Stimulated activated CD8-positive, alpha-beta memory T cell treated with anti-CD3 and anti-CD28 coated beads, Interleukin-4, amount 100 ng/mL, for 48 hours (primary cell): ENCODE measurements around the gene GFRA1.

Experiments
- DNase-seq: peaks from one replicate; pipeline ENCODE4 v3.0.0-alpha.2; 2020

GFRA1 gene, protein sequence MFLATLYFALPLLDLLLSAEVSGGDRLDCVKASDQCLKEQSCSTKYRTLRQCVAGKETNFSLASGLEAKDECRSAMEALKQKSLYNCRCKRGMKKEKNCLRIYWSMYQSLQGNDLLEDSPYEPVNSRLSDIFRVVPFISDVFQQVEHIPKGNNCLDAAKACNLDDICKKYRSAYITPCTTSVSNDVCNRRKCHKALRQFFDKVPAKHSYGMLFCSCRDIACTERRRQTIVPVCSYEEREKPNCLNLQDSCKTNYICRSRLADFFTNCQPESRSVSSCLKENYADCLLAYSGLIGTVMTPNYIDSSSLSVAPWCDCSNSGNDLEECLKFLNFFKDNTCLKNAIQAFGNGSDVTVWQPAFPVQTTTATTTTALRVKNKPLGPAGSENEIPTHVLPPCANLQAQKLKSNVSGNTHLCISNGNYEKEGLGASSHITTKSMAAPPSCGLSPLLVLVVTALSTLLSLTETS

DNA sequence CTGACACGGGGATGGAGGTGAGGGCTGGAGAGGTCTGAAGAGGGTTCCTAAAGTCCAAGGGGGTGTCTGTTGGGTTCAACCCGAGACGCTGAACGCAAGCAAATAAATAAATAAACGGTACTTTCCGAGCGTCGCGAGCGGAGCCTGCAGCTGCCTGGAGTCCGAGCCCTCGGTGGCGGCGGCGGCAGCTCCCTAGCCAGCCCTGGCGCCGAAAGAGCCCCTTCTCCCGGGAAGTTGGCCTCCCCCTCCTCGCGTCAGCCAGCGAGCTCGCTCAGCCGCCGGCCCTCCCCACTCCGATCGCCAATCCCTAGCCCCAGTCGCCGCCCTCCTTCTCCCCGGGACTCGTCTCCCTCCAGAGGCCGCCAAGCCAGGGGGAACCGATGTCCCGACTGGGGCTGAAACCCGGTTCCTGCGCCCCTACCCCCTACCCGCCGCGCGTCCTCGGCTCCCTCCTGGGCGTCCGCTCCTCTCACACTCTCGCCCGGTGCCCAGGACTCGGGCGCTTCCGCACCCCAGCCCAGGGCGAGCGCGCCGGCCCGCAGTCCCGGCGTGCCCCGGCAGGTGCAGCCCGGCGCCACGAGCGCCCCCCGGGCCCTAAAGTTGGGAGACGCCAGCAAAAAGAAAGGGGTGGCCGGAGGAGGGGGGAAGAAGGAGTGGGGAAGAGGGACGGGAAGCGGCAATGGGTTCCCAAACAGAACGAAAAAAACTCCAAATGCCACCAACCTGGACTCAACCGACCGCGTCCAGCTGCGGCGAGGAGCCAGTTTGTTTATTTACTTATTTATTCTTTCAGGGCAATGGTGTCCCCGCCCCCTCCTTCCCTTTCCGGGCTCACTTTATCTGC lies at the start of gene GFRA1:
Gene GFRA1 (minus strand): TSS at position 767 of the 844 bp plus-strand sequence. CDS start 1,177 bp downstream, outside the sequence.
- no peak for DNase-seq

GRCh38 chr10:116316503-116316902 lies 43.5 kb upstream of the GFRA1 start:
- no peak for DNase-seq

GRCh38 chr10:116312548-116312947 lies 39.5 kb upstream of the GFRA1 start:
- no peak for DNase-seq

GRCh38 chr10:116311706-116312490 lies 38.9 kb upstream of the GFRA1 start:
- DNase-seq = no peak

DNA sequence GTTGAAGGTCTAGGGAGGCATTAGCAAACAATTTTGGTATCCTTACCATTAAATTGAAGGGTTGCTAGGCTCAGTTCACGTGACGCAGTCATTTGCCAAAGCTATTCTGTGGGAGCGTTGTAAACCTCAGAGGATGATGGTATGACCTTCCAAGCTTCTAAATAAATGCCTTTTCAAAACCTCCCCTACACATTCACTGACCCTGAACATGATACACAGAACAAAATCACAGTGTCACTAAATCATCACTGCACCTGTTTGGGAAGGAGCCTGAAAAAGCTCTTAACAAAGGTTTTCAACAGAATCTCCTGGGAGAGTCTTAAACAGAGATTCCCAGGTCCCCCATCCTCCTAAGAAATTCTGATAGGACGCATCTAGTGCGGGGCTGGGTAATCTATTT lies 38.0 kb upstream of the GFRA1 start:
- no peak for DNase-seq

GRCh38 chr10:116307455-116307854 lies 34.4 kb upstream of the GFRA1 start:
- DNase-seq = no peak

DNA sequence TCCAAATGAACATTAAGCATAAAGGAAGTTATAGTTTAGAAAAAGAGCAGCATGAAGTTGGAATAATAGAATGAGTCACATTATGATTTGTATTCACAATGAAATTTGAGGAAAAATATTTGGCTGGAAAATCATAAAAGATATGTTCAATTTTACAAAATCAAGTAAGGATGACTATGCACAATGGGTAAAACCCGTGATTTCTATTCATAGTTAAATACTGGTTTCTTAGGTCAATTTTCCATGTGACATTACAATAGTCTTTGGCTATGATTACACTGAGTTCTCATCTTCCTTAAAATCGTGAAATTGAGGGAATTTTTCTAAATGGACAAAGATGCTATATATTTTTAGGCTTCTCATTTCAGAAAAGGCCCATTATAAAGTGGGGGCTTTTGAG lies 33.8 kb upstream of the GFRA1 start:
- DNase-seq = no peak

GRCh38 chr10:116304923-116305322 lies 31.9 kb upstream of the GFRA1 start:
- DNase-seq = no peak

- DNase-seq = no peak
These were observed 27.5 kb upstream of the GFRA1 start for GRCh38 chr10:116300542-116300941.

DNA sequence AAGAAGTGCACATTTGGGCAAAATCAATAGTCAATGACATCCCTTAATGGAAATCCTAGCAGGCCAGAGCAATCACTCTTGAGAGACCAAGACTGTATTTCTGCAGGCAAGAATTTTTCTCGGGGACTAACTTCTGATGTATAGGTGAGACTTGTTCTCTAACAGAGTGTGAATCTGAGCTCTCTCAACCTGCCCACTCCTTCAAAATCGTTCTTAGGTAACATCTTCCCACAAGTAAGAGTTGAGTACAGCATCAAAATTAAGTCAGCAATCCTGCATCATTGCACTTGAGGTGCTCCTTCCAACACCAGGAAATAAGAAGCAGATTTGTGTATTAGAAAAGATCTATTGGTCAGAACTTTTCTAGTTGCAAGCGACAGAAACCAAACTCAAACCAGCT lies 25.6 kb upstream of the GFRA1 start:
- DNase-seq = no peak

GRCh38 chr10:116296291-116296721 lies 23.3 kb upstream of the GFRA1 start:
- no peak for DNase-seq

DNA sequence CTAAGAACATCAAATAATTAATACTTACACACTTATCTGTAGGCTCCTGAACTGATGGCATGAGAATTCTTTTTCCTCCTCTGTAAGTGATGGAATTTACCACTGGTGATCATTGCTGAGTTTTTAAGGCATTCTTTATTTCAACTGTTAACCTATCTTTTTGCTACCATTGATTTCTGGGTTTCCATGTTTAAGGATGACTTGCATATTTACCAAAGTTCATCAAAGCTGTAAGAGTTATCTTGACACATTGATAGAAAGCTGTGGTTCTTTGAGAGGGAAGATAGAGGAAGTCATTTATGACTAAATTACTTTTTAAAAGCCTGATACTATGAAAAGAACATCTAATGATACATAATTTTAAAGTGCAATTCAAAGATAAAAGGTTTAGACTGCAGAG lies 19.5 kb upstream of the GFRA1 start:
- no peak for DNase-seq

DNA sequence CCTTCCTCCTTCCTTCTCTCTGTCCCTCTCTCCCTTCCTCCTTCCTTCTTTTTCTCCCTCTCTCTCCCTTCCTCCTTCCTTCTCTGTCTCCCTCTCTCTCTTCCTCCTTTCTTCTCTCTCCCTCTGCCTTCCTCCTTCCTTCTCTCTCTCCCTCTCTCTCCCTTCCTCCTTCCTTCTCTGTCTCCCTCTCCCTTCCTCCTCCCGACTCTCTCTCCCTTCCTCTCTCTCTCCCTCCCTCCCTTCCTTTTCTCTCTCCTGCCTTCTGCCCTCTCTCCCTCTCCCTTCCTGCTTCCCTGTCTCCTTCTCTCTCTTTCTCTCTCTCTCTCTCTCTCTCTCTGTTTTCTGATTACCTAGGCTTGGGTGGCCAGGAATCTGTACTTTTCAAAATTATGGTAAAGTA lies 16.6 kb upstream of the GFRA1 start:
- no peak for DNase-seq

GRCh38 chr10:116287906-116288501 lies 15.0 kb upstream of the GFRA1 start:
- DNase-seq = peak; percentile 31

DNA sequence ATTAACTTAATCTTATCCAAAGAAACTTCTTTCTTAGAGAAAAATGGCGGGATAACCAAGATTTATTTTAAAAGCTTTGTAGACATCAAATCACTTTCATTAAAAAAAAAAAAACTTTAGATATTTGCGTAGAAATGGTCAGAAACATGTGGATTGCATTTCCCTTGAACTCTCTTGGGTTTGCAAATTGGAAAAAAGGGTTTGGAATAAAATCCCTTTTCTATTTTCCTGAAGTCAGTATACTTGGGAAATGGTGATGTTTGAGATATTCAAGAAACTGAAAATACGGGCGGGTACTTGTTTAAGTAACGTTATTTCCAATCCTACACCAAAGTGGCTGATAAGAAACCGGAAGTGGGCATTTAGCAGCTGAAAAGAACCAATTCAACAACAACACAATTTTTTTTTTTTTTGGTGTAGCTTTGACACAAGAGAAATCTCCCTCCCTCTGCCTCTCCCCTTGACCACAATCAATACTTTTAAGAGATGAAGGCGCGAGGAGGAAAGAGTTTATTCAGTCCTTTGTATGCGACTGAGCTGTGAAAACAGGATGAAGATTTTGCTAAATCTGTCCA lies 13.7 kb upstream of the GFRA1 start:
- DNase-seq = no peak

- DNase-seq = no peak
These were observed 8.8 kb upstream of the GFRA1 start for GRCh38 chr10:116281775-116282174.

DNA sequence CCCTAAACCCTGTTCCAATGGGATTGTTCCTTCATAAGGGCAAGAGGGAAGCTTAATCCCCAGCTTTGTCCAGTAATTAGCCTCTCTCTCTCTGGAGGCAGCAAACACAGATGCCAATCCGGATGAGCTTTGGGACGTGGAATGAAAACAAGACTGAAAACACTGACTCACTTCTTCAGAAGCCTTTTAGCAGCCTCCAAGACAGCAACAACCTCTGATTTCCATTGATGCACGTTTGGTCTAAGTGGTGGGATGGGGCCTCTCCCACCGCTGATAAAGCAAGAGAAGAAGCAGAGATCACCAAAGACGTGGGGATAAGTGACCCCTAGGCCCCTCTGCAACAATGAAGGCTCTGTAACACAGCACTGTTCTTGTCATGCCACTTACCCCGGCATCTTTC lies 5.8 kb upstream of the GFRA1 start:
- DNase-seq = no peak

DNA sequence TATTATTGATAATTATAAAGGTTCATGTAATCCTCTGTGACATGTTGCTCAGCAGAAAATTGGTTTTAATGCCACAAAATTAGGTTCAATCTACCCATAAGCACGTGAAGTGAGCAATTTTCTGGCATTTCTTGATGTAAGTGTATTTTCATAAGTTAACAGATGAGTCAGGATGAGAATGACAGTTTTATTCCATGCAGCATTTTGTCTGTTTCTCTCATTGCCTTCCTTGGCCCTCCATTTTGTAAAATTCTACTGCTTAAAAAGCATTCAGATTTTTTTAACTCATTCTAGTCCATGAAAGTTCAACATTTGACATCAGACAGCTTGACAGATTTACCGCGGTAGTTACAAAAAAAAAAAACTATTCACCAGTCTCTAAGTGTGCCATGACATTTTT lies 4.0 kb upstream of the GFRA1 start:
- DNase-seq = no peak

DNA sequence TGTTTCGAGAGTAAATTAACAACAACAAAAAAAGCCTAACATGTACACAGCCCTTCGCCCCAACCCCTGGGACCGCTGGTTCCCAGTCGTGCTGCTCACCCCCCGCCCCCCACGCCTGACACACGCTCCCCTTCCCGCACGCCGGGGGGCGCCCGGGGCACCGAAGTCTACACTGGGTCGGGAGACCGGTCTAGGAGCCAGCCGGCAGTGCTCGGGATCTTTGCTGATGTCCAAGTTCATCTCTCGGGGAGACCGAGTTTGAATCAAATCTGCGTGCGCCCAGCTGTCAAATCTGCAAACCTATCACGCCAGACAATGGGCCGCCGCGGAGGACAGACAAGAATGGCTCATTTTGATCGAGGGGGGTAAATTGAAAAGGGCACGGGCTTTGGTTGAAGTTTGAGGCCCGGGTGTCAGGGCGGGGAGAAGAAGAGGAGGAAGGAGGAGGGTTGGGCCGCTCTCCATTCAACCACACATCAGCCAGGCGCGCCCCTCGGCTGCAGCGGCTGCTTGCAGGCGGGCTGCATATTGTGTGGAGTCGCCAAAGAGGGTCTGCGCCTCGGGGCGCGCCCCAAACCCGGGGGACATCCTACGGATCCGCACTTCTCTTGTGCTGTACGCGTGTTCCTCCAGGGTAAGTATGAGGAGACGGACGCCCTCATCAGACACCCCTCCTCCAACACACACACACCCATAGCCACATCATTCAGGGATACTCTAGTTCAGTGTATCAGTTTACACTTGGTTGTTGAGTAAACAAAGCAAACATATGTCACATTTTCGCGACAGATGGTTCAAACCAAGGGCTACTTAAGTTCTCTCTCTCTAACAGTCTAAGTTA lies 1.3 kb upstream of the GFRA1 start:
- no peak for DNase-seq

DNA sequence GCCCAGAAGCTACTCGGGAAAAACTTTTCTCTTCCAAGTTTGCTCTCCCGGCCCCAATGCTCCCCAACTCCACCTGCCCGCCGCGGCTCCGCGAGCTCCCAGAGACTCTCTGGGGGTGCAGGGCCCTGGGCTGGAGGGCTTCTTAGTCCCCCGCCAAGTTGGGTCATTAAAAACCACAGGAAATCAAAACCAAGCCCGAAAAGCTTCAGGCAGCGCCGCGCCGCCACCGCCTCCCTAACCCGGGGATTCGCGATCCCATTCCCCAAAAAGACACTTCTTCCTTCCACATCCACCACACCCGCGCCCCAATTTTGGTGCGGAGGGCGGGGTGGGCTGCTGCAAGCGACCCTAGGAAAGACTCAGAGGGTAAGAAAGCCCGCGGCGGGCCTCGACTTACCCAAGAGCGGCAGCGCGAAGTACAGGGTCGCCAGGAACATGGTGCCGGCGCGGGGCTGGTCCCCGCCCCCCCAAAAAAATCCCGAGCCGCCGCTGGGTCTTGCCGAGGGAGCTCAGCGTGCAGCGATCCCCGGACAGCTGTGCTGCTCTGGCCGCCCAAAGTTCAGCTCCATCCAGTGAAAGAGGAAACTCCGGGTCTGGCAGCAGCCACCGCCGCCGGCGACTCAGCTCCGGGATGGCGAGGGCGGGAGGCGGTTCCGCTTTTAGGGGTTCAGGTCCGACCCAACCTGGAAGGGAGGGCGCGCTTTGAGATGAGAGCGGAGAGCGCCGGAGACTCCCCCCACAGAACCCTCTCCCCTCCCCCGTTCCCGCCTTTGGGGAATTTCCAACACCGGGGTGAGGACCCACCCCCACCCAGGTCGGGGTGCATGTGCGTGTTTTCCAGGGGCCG lies 1.2 kb downstream of the GFRA1 start:
- DNase-seq = no peak
